C4-2B (cell line): Measurements from ENCODE around the gene MYO1C.
A peak's percentile ranks its signal among the peaks of the same experiment; 100 is the strongest.

ENCODE experiments used
- H3K27ac ChIP-seq: fragments of 450-650 bp; 2 replicates; pipeline ENCODE4 v1.5.1; 2017
- ZFX ChIP-seq: fragments of 450-650 bp; IDR thresholded peaks from 2 replicates; pipeline ENCODE4 v1.6.1; 2017
- TF ChIP-seq, protein P1 (sequence below): fragments of 450-650 bp; conservative IDR thresholded peaks from 2 replicates; pipeline ENCODE4 v1.5.1; 2017; ENCODE audit warnings: mild to moderate bottlenecking

The MYO1C gene

DNA sequence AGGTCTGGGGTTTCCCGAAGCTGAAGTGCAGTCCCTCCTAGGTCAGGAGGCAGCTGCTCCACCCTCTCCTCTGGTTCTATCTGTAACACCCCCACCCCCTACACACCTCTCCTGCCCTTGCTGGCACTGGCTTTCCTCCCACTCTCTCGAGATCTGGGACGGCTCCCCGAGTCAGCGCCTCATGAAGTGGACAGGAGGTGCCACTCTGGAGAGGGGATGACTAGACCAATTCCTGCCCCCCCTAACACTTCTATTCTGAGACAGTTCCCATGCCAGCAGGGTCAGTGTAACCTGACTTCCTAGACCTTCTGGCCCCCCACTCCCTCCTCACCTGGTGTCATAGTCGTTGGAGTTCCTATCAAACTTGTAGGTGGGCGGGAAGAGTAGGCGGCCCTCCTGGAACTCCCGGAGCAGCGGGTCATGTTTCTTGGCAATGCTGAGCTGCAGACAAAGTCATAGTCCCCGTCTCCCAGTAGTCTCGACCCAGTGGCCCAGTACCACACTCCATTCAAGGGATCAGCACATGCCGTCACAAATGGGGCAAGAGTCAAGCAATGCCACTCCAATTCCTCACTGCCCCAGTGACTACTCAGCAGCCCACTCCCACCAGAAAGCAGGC, 14.3 kb upstream of the MYO1C start:
- TF ChIP-seq, protein P1, sequence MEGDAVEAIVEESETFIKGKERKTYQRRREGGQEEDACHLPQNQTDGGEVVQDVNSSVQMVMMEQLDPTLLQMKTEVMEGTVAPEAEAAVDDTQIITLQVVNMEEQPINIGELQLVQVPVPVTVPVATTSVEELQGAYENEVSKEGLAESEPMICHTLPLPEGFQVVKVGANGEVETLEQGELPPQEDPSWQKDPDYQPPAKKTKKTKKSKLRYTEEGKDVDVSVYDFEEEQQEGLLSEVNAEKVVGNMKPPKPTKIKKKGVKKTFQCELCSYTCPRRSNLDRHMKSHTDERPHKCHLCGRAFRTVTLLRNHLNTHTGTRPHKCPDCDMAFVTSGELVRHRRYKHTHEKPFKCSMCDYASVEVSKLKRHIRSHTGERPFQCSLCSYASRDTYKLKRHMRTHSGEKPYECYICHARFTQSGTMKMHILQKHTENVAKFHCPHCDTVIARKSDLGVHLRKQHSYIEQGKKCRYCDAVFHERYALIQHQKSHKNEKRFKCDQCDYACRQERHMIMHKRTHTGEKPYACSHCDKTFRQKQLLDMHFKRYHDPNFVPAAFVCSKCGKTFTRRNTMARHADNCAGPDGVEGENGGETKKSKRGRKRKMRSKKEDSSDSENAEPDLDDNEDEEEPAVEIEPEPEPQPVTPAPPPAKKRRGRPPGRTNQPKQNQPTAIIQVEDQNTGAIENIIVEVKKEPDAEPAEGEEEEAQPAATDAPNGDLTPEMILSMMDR = no peak
- TF ChIP-seq ZFX = no peak
- H3K27ac ChIP-seq = no peak overlapping the region

GRCh38 chr17:1505586-1505985, 13.1 kb upstream of the MYO1C start:
- no peak for TF ChIP-seq ZFX
- TF ChIP-seq, protein P1 = no peak
- H3K27ac ChIP-seq = peak overlapping the region; percentile 60

GRCh38 chr17:1504866-1505265, 12.4 kb upstream of the MYO1C start:
- H3K27ac ChIP-seq = peak overlapping the region; percentile 60
- TF ChIP-seq, protein P1 = no peak
- no peak for TF ChIP-seq ZFX

DNA sequence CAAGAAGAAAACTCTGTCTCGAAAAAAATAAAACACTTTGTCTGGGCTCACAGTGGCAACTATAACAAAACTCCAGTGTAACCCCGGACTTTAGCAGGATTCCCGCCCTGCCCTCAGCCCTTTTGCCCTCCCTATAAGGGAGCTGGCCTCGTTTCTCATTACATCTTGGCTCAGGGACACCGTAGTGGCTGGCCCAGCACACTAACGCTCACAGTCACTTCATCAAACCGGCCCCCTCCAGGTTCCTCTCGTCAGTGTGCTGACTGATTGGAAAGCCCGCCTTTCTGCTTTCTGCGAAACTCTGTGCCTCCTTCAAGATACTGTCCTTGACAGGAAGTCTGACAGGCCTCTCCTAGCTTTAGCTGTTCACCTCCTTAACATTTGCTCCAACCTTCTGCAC, 11.2 kb upstream of the MYO1C start:
- H3K27ac ChIP-seq = peak overlapping the region; percentile 60
- no peak for TF ChIP-seq ZFX
- TF ChIP-seq, protein P1 = no peak

DNA sequence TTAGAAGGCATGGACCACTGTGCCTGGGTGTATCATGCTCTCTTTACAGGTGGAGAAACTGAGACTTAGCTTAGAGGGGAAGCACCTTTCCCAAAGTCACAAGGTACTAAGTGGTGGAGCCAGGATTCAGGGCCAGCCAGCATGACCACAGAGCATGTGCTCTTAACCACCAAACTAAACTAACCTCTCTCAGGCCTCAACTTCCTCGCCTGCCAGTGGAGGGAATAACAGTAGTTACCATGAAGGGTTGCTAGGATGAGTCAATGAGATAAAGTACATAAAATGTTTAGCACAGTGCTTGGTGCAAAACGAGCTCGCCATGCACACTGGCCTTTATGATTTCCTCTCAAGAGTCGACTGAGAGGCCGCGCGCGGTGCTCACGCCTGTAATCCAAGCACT, 6.4 kb upstream of the MYO1C start:
- H3K27ac ChIP-seq = no peak overlapping the region
- TF ChIP-seq, protein P1 = no peak
- TF ChIP-seq ZFX = no peak

DNA sequence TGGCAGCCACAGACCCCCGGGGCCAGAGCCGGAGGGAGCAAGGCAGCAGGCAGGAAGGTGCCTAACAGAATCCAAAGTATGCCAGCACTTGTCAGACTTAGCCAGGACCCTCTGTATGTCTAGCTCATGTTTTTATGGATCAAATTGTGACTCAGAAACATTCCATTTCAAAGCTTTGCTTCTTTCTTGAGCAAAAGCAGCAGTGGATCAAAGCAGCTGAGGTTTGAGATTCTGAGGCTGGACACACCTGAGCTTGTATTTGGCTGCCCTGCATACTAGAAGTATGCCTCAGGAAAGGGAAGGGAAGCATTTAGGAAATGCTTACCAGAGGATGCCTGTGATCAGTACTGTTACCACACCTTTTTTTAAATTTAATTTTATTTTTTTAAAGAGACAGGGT, 5.7 kb upstream of the MYO1C start:
- TF ChIP-seq, protein P1 = no peak
- TF ChIP-seq ZFX = no peak
- no peak overlapping the region for H3K27ac ChIP-seq

GRCh38 chr17:1497831-1498230, 5.3 kb upstream of the MYO1C start:
- TF ChIP-seq ZFX = no peak
- TF ChIP-seq, protein P1 = no peak
- no peak overlapping the region for H3K27ac ChIP-seq
